IMR-90 (cell line): ENCODE results near the gene FNDC10. TPM values are rescaled to one million over a fixed set of nuclear protein-coding genes. Genes with fewer than 3 reads are reported as not detected.
"Not testable (repeated sequence)": the region's sequence is repeated elsewhere in the genome, so short reads cannot be mapped to it uniquely, and the experiment has no call there.

Experiments
- ATAC-seq: fragments of 200-7000 bp; cut with Tn5 transposase; 2 replicates; pipeline ENCODE4 v1.9.1; 2020; ENCODE audit warnings: low read depth, mild to moderate bottlenecking, moderate library complexity
- BruUV-seq: library from RNA; stranded (reverse); fragments of 400-500 nt; replicated peaks from 2 replicates; lab custom pipeline; 2021; lab: Mats Ljungman, UMichigan
- CTCF ChIA-PET: fragments of 300-600 bp; formaldehyde crosslinking; extraction: SDS; loops from one replicate; lab custom pipeline; 2021; ENCODE audit warnings: antibody characterized with exemption; lab: Yijun Ruan, JAX
- POLR2A ChIA-PET: fragments of 300-600 bp; sonication (Branson Sonifier 250); formaldehyde crosslinking; loops from one replicate; lab custom pipeline; 2022; ENCODE audit warnings: antibody characterized with exemption; ENCODE audit not compliant: unreplicated experiment; lab: Charles Lee
- DNase-seq: peaks from one replicate; pipeline ENCODE4 v3.0.0; 2013
- H2AFZ ChIP-seq: replicated peaks from 2 replicates; pipeline ENCODE3; 2013; ENCODE audit warnings: low read length, mild to moderate bottlenecking; ENCODE audit not compliant: poor library complexity
- H2AK5ac ChIP-seq: 2 replicates; pipeline ENCODE4 v1.6.1; 2013; ENCODE audit warnings: low read depth, low read length, inconsistent platforms
- H2AK9ac ChIP-seq: replicated peaks from 2 replicates; pipeline ENCODE3; 2013; ENCODE audit warnings: mild to moderate bottlenecking, low read depth, low read length, moderate library complexity; ENCODE audit not compliant: poor library complexity
- H2BK120ac ChIP-seq: 2 replicates; pipeline ENCODE4 v1.6.1; 2013; ENCODE audit warnings: low read depth, low read length, inconsistent platforms
- H2BK15ac ChIP-seq: 3 replicates; pipeline ENCODE4 v1.6.1; 2013; ENCODE audit warnings: low read depth, low read length, inconsistent platforms
- H2BK20ac ChIP-seq: 2 replicates; pipeline ENCODE4 v1.6.1; 2013; ENCODE audit warnings: low read depth, mild to moderate bottlenecking, inconsistent platforms, low read length, moderate library complexity
- H2BK5ac ChIP-seq: 2 replicates; pipeline ENCODE4 v1.6.1; 2013; ENCODE audit warnings: mild to moderate bottlenecking, low read depth, low read length, inconsistent platforms; ENCODE audit not compliant: poor library complexity, severe bottlenecking
- H3K14ac ChIP-seq: replicated peaks from 2 replicates; pipeline ENCODE4 v1.6.1; 2013; ENCODE audit warnings: low read depth, low read length, inconsistent platforms
- H3K18ac ChIP-seq: 2 replicates; pipeline ENCODE4 v1.6.1; 2013; ENCODE audit warnings: low read depth, low read length, control low read depth
- H3K23ac ChIP-seq: 2 replicates; pipeline ENCODE4 v1.6.1; 2013; ENCODE audit warnings: low read depth, low read length, inconsistent platforms
- H3K27ac ChIP-seq: 2 replicates; pipeline ENCODE4 v1.5.1; 2013; ENCODE audit warnings: mild to moderate bottlenecking, control low read depth, low read length; ENCODE audit not compliant: insufficient read depth
- H3K27me3 ChIP-seq: 2 replicates; pipeline ENCODE4 v1.6.1; 2013; ENCODE audit warnings: low read length; ENCODE audit not compliant: control insufficient read depth, insufficient read depth
- H3K36me3 ChIP-seq: 2 replicates; pipeline ENCODE4 v1.6.1; 2013; ENCODE audit warnings: low read length, mixed read lengths; ENCODE audit not compliant: control insufficient read depth, insufficient read depth
- H3K4ac ChIP-seq: 2 replicates; pipeline ENCODE4 v1.6.1; 2013; ENCODE audit warnings: low read depth, low read length, inconsistent platforms
- H3K4me1 ChIP-seq: 2 replicates; pipeline ENCODE4 v1.6.1; 2013; ENCODE audit warnings: low read length, mixed read lengths; ENCODE audit not compliant: control insufficient read depth, insufficient read depth
- H3K4me2 ChIP-seq: 2 replicates; pipeline ENCODE4 v1.6.1; 2013; ENCODE audit warnings: low read depth, mild to moderate bottlenecking, control low read depth, low read length, moderate library complexity
- H3K4me3 ChIP-seq: 2 replicates; pipeline ENCODE4 v1.5.1; 2013; ENCODE audit warnings: low read depth, mild to moderate bottlenecking, control low read depth, low read length, moderate library complexity; ENCODE audit not compliant: insufficient read depth
- H3K56ac ChIP-seq: 2 replicates; pipeline ENCODE4 v1.6.1; 2013; ENCODE audit warnings: low read length, inconsistent platforms; ENCODE audit not compliant: insufficient read depth; ENCODE audit errors: extremely low read depth
- H3K79me1 ChIP-seq, 2 experiments: 2 replicates each; pipeline ENCODE4 v1.6.1; 2013; ENCODE audit warnings: low read length in 2 of 2, inconsistent platforms in 1 of 2, low read depth in 1 of 2
- H3K9ac ChIP-seq: 2 replicates; pipeline ENCODE4 v1.6.1; 2013; ENCODE audit warnings: low read depth, low read length, control low read depth
- H3K9me1 ChIP-seq: 2 replicates; pipeline ENCODE4 v1.6.1; 2013; ENCODE audit warnings: low read length, inconsistent platforms; ENCODE audit not compliant: insufficient read depth
- H3K9me3 ChIP-seq: 2 replicates; pipeline ENCODE4 v1.6.1; 2013; ENCODE audit warnings: low read length; ENCODE audit not compliant: control insufficient read depth, insufficient read depth
- H4K20me1 ChIP-seq: 2 replicates; pipeline ENCODE4 v1.6.1; 2013; ENCODE audit warnings: low read length, inconsistent platforms; ENCODE audit not compliant: insufficient read depth
- H4K5ac ChIP-seq: 2 replicates; pipeline ENCODE4 v1.6.1; 2013; ENCODE audit warnings: mild to moderate bottlenecking, low read depth, low read length, control low read depth
- H4K8ac ChIP-seq, 2 experiments: 2 replicates each; pipeline ENCODE4 v1.6.1; 2013; ENCODE audit warnings: low read depth in 2 of 2, low read length in 2 of 2, control low read depth in 1 of 2, inconsistent platforms in 1 of 2
- H4K91ac ChIP-seq: 2 replicates; pipeline ENCODE4 v1.6.1; 2013; ENCODE audit warnings: low read depth, low read length, inconsistent platforms; ENCODE audit not compliant: insufficient read depth
- WGBS, 2 experiments: methylation state at CpG; one replicate each; pipeline versions ENCODE4 v1.1.5 to v1.1.7; 2013; ENCODE audit warnings: missing lambda C conversion rate in 2 of 2; ENCODE audit not compliant: insufficient read length in 1 of 2; ENCODE audit errors: extremely low coverage in 2 of 2; 5-methylcytosine and 5-hydroxymethylcytosine counted together
- dilution Hi-C: fragments of 300-500 bp; cut with HindIII; formaldehyde crosslinking; loops from one replicate; pipeline ENCODE4 v1.14.3; 2018; ENCODE audit warnings: low sequenced_read_pairs; ENCODE audit not compliant: unreplicated experiment
- in situ Hi-C: fragments of 300-500 bp; cut with MboI; formaldehyde crosslinking; loops from 3 replicates; pipeline ENCODE4 v1.14.3; 2019; ENCODE audit warnings: low sequenced_read_pairs, inconsistent platforms, mixed read lengths
- intact Hi-C: fragments of 100-400 bp; cut with micrococcal nuclease; formaldehyde crosslinking; loops from 2 replicates; pipeline ENCODE4 v1.10.0; 2022
- polyA plus RNA-seq, 3 experiments: library from polyadenylated mRNA; depleted of rRNA; stranded (reverse); fragments of >200 nt; gene quantifications; 2 replicates each; pipeline ENCODE4 v1.2.3, GENCODE V29; 2012; ENCODE audit warnings: low replicate concordance in 1 of 3
- total RNA-seq: library from RNA; depleted of rRNA; stranded (reverse); fragments of >200 nt; gene quantifications from 2 replicates; pipeline ENCODE4 v1.2.3, GENCODE V29; 2012

FNDC10 gene
- total and polyA plus RNA-seq, 2 of the 4 experiments (the other 2 are of a cell fraction) = 0.36 to 5.8 TPM

DNA sequence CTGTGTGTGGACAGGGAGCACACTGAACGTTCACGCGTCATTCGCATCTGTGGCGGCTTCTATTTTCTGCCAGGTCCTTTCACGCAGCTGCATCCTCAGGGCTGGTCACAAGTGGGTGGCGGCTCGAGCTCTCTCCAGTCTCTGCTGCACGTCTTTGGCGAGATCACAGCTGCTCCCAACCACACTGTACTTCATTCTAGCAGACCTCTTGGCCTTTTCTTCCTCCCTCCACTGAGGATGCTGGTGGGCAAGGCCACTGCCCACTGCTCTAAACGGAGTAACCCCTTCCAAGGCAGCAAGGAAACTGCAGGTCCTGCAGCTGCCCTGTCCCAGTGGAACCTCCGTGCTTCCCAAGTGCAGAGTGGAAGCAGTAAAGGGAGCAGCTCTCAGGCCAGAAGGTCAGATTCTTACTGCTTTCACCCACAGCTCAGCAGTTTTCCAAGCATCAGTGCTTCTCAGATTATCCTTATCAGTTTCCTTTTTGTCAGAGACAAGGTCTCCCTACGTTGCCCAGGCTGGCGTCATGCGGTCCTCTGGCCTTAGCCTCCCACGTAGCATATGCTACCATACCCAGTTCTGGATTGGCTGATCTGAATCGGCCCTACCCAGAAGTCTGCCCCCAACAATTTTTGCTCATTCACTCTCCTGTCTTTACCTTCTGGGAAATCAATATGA is 47.8 kb upstream of the FNDC10 start:
- CTCF ChIA-PET, H2AFZ ChIP-seq, H3K9ac ChIP-seq, H3K4me1 ChIP-seq, H2AK5ac ChIP-seq, H2BK5ac ChIP-seq, H3K9me3 ChIP-seq, H4K8ac ChIP-seq, dilution Hi-C loops, H3K27ac ChIP-seq, H2BK20ac ChIP-seq, POLR2A ChIA-PET, intact Hi-C loops, H2BK120ac ChIP-seq, H4K5ac ChIP-seq, BruUV-seq, H3K9me1 ChIP-seq, H2AK9ac ChIP-seq, H3K18ac ChIP-seq, H3K23ac ChIP-seq, H4K20me1 ChIP-seq, H3K4me2 ChIP-seq, H4K91ac ChIP-seq, in situ Hi-C loops, H3K27me3 ChIP-seq, H3K4ac ChIP-seq, DNase-seq, ATAC-seq, H3K4me3 ChIP-seq, H2BK15ac ChIP-seq, H3K56ac ChIP-seq, H3K14ac ChIP-seq, H3K79me1 ChIP-seq: not testable (repeated sequence)
- WGBS, 2 experiments = 80% methylated on average over 1 of the region's 17 CpGs; no CpG with 5 or more reads in 1 of the 2 experiments
- peaks cover 32% of the 10 kb centered on the region for H3K36me3 ChIP-seq

DNA sequence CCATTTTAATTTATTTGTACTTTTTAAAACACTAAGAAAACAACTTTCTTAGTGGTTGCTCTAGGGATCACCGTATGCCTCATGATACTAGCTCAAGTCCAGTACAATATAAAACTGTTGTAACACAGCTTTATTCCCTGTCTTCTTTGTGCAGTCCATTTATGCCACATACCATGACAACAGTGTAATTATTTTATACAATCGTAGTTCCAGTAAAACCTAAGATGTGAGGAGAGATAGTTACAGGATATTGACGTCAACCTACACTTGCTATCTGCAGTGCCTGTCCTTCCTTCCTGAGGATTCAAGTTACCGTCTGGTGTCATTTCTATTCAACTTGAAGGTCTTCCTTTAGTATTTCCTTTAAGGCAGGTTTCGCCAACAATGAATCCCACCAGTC is 46.4 kb upstream of the FNDC10 start:
- H3K23ac ChIP-seq, H3K79me1 ChIP-seq, ATAC-seq, H3K9ac ChIP-seq, H3K4ac ChIP-seq, H3K4me1 ChIP-seq, H4K91ac ChIP-seq, CTCF ChIA-PET, H3K9me1 ChIP-seq, H2BK5ac ChIP-seq, H3K27me3 ChIP-seq, H3K14ac ChIP-seq, dilution Hi-C loops, BruUV-seq, H3K4me3 ChIP-seq, POLR2A ChIA-PET, H3K56ac ChIP-seq, H2BK15ac ChIP-seq, H3K4me2 ChIP-seq, H4K5ac ChIP-seq, H2AK9ac ChIP-seq, H2AK5ac ChIP-seq, DNase-seq, H2BK20ac ChIP-seq, H2BK120ac ChIP-seq, H3K18ac ChIP-seq, H3K9me3 ChIP-seq, H4K20me1 ChIP-seq, H3K27ac ChIP-seq, H2AFZ ChIP-seq, intact Hi-C loops, in situ Hi-C loops, H4K8ac ChIP-seq: not testable (repeated sequence)
- H3K36me3 ChIP-seq = peaks cover 21% of the 10 kb centered on the region
- WGBS, 2 experiments = no CpG with 5 or more reads among the region's 5 CpGs
